HEK293 (cell line): Measurements from ENCODE around the gene DLK1.

Experiments used
- CTCF ChIA-PET: fragments of 350-600 bp; formaldehyde crosslinking; extraction: SDS; loops from one replicate; lab custom pipeline; 2021; ENCODE audit warnings: antibody characterized with exemption; lab: Yijun Ruan, JAX
- POLR2A ChIA-PET: fragments of 300-600 bp; formaldehyde crosslinking; extraction: SDS; loops from one replicate; lab custom pipeline; 2020; ENCODE audit warnings: antibody characterized with exemption, inconsistent platforms; lab: Yijun Ruan, JAX
- H3K27ac ChIP-seq: fragments of 200-500 bp; sonication (Bioruptor generic); 2 replicates; pipeline ENCODE4 v1.5.1; 2014; ENCODE audit warnings: low read depth, low read length, control low read depth, inconsistent platforms; ENCODE audit errors: extremely low read depth
- H3K36me3 ChIP-seq, 2 experiments: fragments of 200-500 bp in 1 of 2; sonication (Bioruptor generic) in 1 of 2; 1 replicate in 1 of 2; 2 replicates in 1 of 2; pipeline ENCODE4 v1.5.1; 2014 to 2017; ENCODE audit warnings: inconsistent platforms in 2 of 2, low read length in 2 of 2; ENCODE audit not compliant: control insufficient read depth in 2 of 2, insufficient read depth in 1 of 2
- H3K4me1 ChIP-seq: fragments of 200-500 bp; sonication (Bioruptor generic); 2 replicates; pipeline ENCODE4 v1.5.1; 2014; ENCODE audit warnings: mild to moderate bottlenecking, low read length, inconsistent platforms; ENCODE audit not compliant: control insufficient read depth, insufficient read depth
- H3K4me3 ChIP-seq: 2 replicates; pipeline ENCODE4 v1.5.1; 2011; ENCODE audit warnings: low read depth, mild to moderate bottlenecking, control low read depth, low read length, moderate library complexity
- H3K9me3 ChIP-seq: fragments of 200-500 bp; sonication (Bioruptor generic); 2 replicates; pipeline ENCODE4 v1.5.1; 2014; ENCODE audit warnings: low read depth, low read length, inconsistent platforms; ENCODE audit not compliant: control insufficient read depth, insufficient read depth
- BCL6B ChIP-seq: fragments of 450-650 bp; formaldehyde crosslinking; IDR thresholded peaks from 2 replicates; pipeline ENCODE4 v1.5.1; 2017; ENCODE audit warnings: missing biosample characterization, missing genetic modification characterization
- MEIS1 ChIP-seq: sonication (generic); formaldehyde crosslinking; IDR thresholded peaks from 2 replicates; pipeline ENCODE4 v1.8.1; 2022; ENCODE audit warnings: missing genetic modification reagents, mild to moderate bottlenecking, borderline replicate concordance
- OSR2 ChIP-seq: fragments of 450-650 bp; formaldehyde crosslinking; IDR thresholded peaks from 2 replicates; pipeline ENCODE4 v1.5.1; 2016; ENCODE audit warnings: missing biosample characterization, missing genetic modification characterization
- PATZ1 ChIP-seq: fragments of 450-650 bp; formaldehyde crosslinking; IDR thresholded peaks from 2 replicates; pipeline ENCODE4 v1.5.1; 2016; ENCODE audit warnings: missing biosample characterization, missing genetic modification characterization
- SCRT1 ChIP-seq: fragments of 450-650 bp; formaldehyde crosslinking; IDR thresholded peaks from 2 replicates; pipeline ENCODE4 v1.5.1; 2016; ENCODE audit warnings: missing biosample characterization, missing genetic modification characterization, borderline replicate concordance
- TCF7L2 ChIP-seq: IDR thresholded peaks from 2 replicates; pipeline ENCODE4 v1.6.1; 2011; ENCODE audit warnings: low read depth, mild to moderate bottlenecking, inconsistent platforms, low read length, moderate library complexity, borderline replicate concordance
- WT1 ChIP-seq: fragments of 450-650 bp; formaldehyde crosslinking; IDR thresholded peaks from 2 replicates; pipeline ENCODE4 v1.5.1; 2016; ENCODE audit warnings: missing biosample characterization, missing genetic modification characterization
- ZBTB17 ChIP-seq: fragments of 450-650 bp; formaldehyde crosslinking; IDR thresholded peaks from 2 replicates; pipeline ENCODE4 v1.5.1; 2016; ENCODE audit warnings: missing biosample characterization, missing genetic modification characterization
- ZBTB48 ChIP-seq: fragments of 450-650 bp; formaldehyde crosslinking; IDR thresholded peaks from 2 replicates; pipeline ENCODE4 v1.5.1; 2016; ENCODE audit warnings: missing biosample characterization, missing genetic modification characterization
- ZIC2 ChIP-seq: fragments of 450-650 bp; formaldehyde crosslinking; IDR thresholded peaks from 2 replicates; pipeline ENCODE4 v1.5.1; 2016; ENCODE audit warnings: missing biosample characterization, missing genetic modification characterization
- ZNF132 ChIP-seq: fragments of 450-650 bp; formaldehyde crosslinking; IDR thresholded peaks from 2 replicates; pipeline ENCODE4 v1.5.1; 2017; ENCODE audit warnings: missing biosample characterization, missing genetic modification characterization, borderline replicate concordance
- ZNF157 ChIP-seq: fragments of 450-650 bp; formaldehyde crosslinking; IDR thresholded peaks from 2 replicates; pipeline ENCODE4 v1.5.1; 2016; ENCODE audit warnings: missing biosample characterization, missing genetic modification characterization
- ZNF169 ChIP-seq: fragments of 450-650 bp; formaldehyde crosslinking; IDR thresholded peaks from 2 replicates; pipeline ENCODE4 v1.5.1; 2016; ENCODE audit warnings: missing biosample characterization, missing genetic modification characterization
- ZNF19 ChIP-seq: fragments of 450-650 bp; formaldehyde crosslinking; IDR thresholded peaks from 2 replicates; pipeline ENCODE4; 2016; ENCODE audit warnings: missing biosample characterization, missing genetic modification characterization, low read depth
- ZNF391 ChIP-seq: fragments of 450-650 bp; formaldehyde crosslinking; IDR thresholded peaks from 2 replicates; pipeline ENCODE4 v1.5.1; 2016; ENCODE audit warnings: low read depth, missing biosample characterization, missing genetic modification characterization, borderline replicate concordance
- ZNF501 ChIP-seq: fragments of 450-650 bp; formaldehyde crosslinking; IDR thresholded peaks from 2 replicates; pipeline ENCODE4 v1.5.1; 2016; ENCODE audit warnings: missing biosample characterization, missing genetic modification characterization
- ZNF514 ChIP-seq: fragments of 450-650 bp; formaldehyde crosslinking; IDR thresholded peaks from 2 replicates; pipeline ENCODE4 v1.5.1; 2016; ENCODE audit warnings: missing biosample characterization, missing genetic modification characterization
- ZNF560 ChIP-seq: fragments of 450-650 bp; formaldehyde crosslinking; IDR thresholded peaks from 2 replicates; pipeline ENCODE4 v1.5.1; 2017; ENCODE audit warnings: missing biosample characterization, missing genetic modification characterization, borderline replicate concordance
- ZNF580 ChIP-seq: fragments of 450-650 bp; formaldehyde crosslinking; IDR thresholded peaks from 2 replicates; pipeline ENCODE4 v1.5.1; 2016; ENCODE audit warnings: missing biosample characterization, missing genetic modification characterization
- TF ChIP-seq, protein P1 (sequence below): fragments of 450-650 bp; formaldehyde crosslinking; IDR thresholded peaks from 2 replicates; pipeline ENCODE4 v1.5.1; 2016; ENCODE audit warnings: missing biosample characterization, missing genetic modification characterization

Gene DLK1

DNA sequence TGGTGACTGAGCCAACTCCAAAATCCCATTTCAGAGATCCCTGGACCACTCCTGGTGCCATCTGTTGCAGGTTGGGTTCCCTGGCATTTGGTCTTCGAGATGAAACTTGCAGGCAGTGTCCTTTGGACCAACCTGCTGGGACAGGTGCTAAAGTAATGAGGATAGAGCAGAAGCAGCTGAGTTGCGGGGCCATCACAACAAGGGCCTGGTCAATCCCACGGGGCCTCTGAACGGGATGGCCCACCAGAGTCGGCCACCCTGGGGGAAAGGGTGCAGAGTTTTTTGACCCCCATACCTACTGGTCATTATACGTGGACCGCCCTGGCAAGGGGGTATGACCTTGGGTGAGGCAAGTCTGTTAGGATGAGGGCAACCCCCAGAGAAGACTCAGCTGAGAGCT, 39.3 kb downstream of the DLK1 start:
- Histone ChIP-seq H3K4me3 (no peak overlapping the region), H3K27ac (no peak overlapping the region), H3K4me1 (no peaks in the 10 kb centered on the region), H3K9me3 (no peaks in the 10 kb centered on the region), H3K36me3 (no peaks in the 10 kb centered on the region)
- no peak for TF ChIP-seq ZNF391 (tag by site-specific recombination)
- TF ChIP-seq ZBTB48 = no peak
- no peak for TF ChIP-seq ZNF132 (tag by site-specific recombination)
- ChIA-PET POLR2A (no interaction called here), CTCF (no interaction called here)

DNA sequence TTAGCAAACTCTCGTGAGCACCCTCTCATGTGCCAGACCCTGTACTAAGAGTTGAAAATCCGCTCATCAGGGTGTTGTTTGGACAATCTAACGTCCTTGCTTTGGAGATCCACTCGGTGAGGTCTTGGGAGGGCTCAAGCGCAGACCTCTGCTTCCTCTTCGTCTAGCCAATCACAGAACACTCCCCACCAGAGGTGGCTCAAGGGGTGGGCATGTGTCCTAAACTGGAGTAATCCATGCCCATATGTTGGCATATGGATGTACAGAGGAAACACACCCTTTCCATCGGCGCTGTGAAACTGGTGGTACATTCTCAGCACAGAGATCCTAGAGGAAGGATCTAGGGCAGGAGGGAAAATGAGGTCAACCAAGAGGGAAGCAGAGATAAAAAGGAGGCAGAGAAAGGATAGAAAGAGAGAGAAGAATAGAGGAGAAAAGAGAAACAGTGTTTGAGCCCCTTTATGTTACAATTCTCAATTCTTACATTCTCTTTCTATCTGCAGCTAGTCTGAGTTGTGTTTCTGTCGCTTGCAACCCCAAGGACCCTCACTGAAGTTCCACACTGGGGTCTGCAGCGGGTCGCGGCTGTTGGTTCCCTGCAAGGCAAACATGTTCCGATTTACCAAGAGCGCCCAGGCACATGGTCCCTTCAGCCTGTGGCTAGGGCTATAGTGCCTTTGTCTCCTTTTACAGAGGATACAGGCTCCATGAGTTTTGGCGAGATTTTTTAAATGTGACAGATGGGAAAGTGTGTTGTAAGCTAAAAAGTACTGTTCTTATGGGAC, 40.5 kb downstream of the DLK1 start:
- ChIA-PET CTCF (no interaction called here), POLR2A (no interaction called here)
- no peaks in the 10 kb centered on the region for H3K4me1 ChIP-seq
- H3K4me3 ChIP-seq = no peak overlapping the region
- TF ChIP-seq ZNF560 (tag by site-specific recombination) (no peak), ZNF514 (tag by site-specific recombination) (no peak), TCF7L2 (no peak)
- no peaks in the 10 kb centered on the region for H3K9me3 ChIP-seq
- no peaks in the 10 kb centered on the region for H3K36me3 ChIP-seq
- H3K27ac ChIP-seq = no peak overlapping the region

DNA sequence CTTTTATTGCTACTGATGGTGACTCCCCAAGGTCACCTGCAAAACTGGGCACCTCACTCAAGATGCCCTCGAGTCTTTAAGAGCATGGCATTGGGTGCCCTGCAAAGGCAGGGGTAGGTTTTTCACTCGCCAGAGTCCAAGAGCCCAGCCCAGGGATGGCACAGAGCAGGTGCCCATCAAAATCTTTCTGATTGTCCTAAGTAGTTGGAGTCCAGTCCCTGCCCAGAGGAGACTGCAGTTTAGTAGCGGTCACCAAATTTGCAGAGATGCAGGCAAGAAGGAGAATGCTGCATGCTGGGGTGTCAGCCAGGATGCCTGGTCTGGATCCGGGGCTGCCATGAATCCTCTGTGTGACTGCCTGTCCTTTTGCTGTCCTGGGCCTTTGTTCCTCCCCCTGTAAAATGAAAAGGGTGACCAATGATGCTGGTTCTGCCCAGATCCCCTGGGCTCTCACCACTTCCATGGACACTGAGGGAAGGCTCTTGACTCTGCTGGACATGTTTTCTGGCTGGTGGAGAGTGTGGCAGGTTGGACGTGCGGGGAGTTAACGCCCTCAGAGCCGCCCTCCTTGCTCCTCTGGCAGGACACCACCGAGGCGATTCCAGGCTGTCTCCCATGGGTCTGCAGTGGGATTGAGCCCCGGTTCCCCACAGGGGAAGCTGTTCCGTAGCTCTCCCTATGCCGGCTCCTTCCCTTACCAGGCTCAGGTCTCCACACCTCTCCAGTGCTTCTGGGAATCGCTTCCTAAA, 41.3 kb downstream of the DLK1 start:
- no peaks in the 10 kb centered on the region for H3K4me1 ChIP-seq
- H3K9me3 ChIP-seq = no peaks in the 10 kb centered on the region
- TF ChIP-seq ZBTB17 (tag by site-specific recombination) = no peak
- no peak for TF ChIP-seq OSR2 (tag by site-specific recombination)
- no peak for TF ChIP-seq ZNF580
- TF ChIP-seq ZIC2 = no peak
- TF ChIP-seq WT1 = no peak
- TF ChIP-seq ZNF514 (tag by site-specific recombination) = no peak
- TF ChIP-seq ZNF169 (tag by site-specific recombination) = no peak
- no peak for TF ChIP-seq BCL6B
- H3K4me3 ChIP-seq = no peak overlapping the region
- ChIA-PET POLR2A (no interaction called here), CTCF (no interaction called here)
- no peaks in the 10 kb centered on the region for H3K36me3 ChIP-seq
- H3K27ac ChIP-seq = no peak overlapping the region

DNA sequence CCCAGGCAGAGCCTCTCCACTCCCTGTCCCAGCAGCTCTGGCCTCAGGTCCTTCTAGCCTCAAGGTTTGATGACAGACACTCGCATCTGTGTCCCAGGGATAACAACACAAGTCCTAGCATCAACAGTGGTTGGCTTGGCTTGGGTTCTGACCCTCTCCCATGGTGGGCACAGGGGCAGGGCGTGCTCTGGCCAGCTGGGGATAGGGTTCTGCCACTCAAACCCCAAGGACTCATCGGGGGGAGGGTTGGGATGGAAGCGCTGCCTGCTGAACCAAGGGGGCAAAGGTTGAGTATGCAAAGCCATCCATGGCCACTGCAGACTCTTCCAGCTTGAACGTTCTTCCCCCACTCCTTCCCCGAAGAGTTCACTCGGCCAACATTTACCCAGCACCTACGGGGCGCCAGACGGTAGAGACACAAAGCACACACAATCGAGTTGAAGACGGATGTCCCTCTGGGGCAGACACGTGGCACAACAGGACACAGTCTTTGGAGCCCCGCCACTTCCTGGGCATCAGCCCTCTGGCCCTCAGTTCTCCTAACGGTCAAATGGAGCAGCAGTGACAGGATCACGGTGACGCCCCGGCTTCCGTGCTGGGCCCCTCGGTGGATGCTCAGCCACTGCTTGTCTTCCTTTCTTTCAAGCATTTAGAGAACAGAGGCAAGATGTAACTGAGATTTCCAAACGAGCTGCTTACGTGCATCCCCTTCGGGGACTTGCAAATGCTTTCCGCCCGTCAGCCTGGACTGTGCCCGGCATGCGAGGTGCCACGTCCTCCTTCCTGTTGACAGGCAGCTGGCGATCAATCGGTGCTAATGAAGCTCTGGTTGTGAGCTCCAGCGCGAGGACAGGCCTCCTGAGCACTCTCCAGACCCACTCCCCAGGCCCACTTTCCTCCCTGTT, 42.6 kb downstream of the DLK1 start:
- no peaks in the 10 kb centered on the region for H3K9me3 ChIP-seq
- TF ChIP-seq ZNF501 (no peak), PATZ1 (tag by site-specific recombination) (no peak), MEIS1 (CRISPR knock-in tag) (no peak), SCRT1 (tag by site-specific recombination) (no peak), ZNF157 (no peak), ZNF19 (tag by site-specific recombination) (no peak)
- TF ChIP-seq, protein P1, sequence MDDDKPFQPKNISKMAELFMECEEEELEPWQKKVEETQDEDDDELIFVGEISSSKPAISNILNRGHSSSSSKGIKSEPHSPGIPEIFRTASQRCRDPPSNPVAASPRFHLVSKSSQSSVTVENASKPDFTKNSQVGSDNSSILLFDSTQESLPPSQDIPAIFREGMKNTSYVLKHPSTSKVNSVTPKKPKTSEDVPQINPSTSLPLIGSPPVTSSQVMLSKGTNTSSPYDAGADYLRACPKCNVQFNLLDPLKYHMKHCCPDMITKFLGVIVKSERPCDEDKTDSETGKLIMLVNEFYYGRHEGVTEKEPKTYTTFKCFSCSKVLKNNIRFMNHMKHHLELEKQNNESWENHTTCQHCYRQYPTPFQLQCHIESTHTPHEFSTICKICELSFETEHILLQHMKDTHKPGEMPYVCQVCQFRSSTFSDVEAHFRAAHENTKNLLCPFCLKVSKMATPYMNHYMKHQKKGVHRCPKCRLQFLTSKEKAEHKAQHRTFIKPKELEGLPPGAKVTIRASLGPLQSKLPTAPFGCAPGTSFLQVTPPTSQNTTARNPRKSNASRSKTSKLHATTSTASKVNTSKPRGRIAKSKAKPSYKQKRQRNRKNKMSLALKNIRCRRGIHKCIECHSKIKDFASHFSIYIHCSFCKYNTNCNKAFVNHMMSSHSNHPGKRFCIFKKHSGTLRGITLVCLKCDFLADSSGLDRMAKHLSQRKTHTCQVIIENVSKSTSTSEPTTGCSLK = no peak

More for the DNA sequence above, 42.6 kb downstream of the DLK1 start:
- Histone ChIP-seq H3K4me1 (no peaks in the 10 kb centered on the region), H3K36me3 (no peaks in the 10 kb centered on the region), H3K27ac (no peak overlapping the region), H3K4me3 (no peak overlapping the region)
- POLR2A ChIA-PET = no interaction called here
- CTCF ChIA-PET = interaction anchor here (0.6 kb wide), 1 partner anchor 300 kb away, joined by 3 read pairs; no protein-coding TSS in a partner anchor
